H9 (cell line): Measurements from ENCODE around the gene HIGD2A. TPM values are rescaled to one million over a fixed set of nuclear protein-coding genes. Genes with fewer than 3 reads are reported as not detected.

Source experiments
- DNase-seq: peaks from one replicate; pipeline ENCODE4 v3.0.0-alpha.2; 2017
- H2AFZ ChIP-seq: one replicate; pipeline ENCODE4 v1.6.1; 2013; ENCODE audit warnings: mild to moderate bottlenecking, low read length, control low read depth, moderate library complexity
- H2AK5ac ChIP-seq: 2 replicates; pipeline ENCODE4 v1.6.1; 2013; ENCODE audit warnings: low read length, control low read depth, mixed read lengths; ENCODE audit not compliant: insufficient read length
- H2BK120ac ChIP-seq: one replicate; pipeline ENCODE4 v1.6.1; 2013; ENCODE audit warnings: low read depth, mild to moderate bottlenecking, low read length, control low read depth, inconsistent platforms; ENCODE audit not compliant: poor library complexity, severe bottlenecking
- H2BK12ac ChIP-seq: 2 replicates; pipeline ENCODE4 v1.6.1; 2013; ENCODE audit warnings: low read length, control low read depth, mixed read lengths, low read depth; ENCODE audit not compliant: insufficient read length
- H2BK15ac ChIP-seq: 2 replicates; pipeline ENCODE4 v1.6.1; 2013; ENCODE audit warnings: low read depth, low read length, control low read depth
- H2BK20ac ChIP-seq: one replicate; pipeline ENCODE4 v1.6.1; 2013; ENCODE audit warnings: low read depth, mild to moderate bottlenecking, low read length, control low read depth, inconsistent platforms; ENCODE audit not compliant: poor library complexity, severe bottlenecking
- H2BK5ac ChIP-seq: 2 replicates; pipeline ENCODE4 v1.6.1; 2013; ENCODE audit warnings: low read length, control low read depth, mixed read lengths; ENCODE audit not compliant: insufficient read length
- H3K14ac ChIP-seq: 2 replicates; pipeline ENCODE4 v1.6.1; 2013; ENCODE audit warnings: low read length, control low read depth; ENCODE audit not compliant: insufficient read depth
- H3K18ac ChIP-seq: 2 replicates; pipeline ENCODE4 v1.6.1; 2013; ENCODE audit warnings: low read depth, mild to moderate bottlenecking, mixed read lengths, low read length, control low read depth; ENCODE audit not compliant: insufficient read length
- H3K23ac ChIP-seq: 2 replicates; pipeline ENCODE4 v1.6.1; 2013; ENCODE audit warnings: low read length, control low read depth, mixed read lengths, low read depth; ENCODE audit not compliant: insufficient read length
- H3K23me2 ChIP-seq: 2 replicates; pipeline ENCODE4 v1.6.1; 2013; ENCODE audit warnings: low read depth, mild to moderate bottlenecking, mixed read lengths, low read length, control low read depth; ENCODE audit not compliant: insufficient read length, poor library complexity, severe bottlenecking
- H3K27ac ChIP-seq: 2 replicates; pipeline ENCODE4 v1.5.1; 2013; ENCODE audit warnings: low read length, control low read depth, mixed read lengths, low read depth; ENCODE audit not compliant: insufficient read length
- H3K27me3 ChIP-seq: 2 replicates; pipeline ENCODE4 v1.6.1; 2013; ENCODE audit warnings: low read length, control low read depth, inconsistent platforms; ENCODE audit not compliant: insufficient read depth
- H3K4ac ChIP-seq: 2 replicates; pipeline ENCODE4 v1.6.1; 2013; ENCODE audit warnings: low read depth, mild to moderate bottlenecking, control low read depth, inconsistent platforms, low read length, moderate library complexity
- H3K4me1 ChIP-seq: 2 replicates; pipeline ENCODE4 v1.6.1; 2013; ENCODE audit warnings: low read length, control low read depth, inconsistent platforms; ENCODE audit not compliant: insufficient read depth
- H3K4me2 ChIP-seq: 2 replicates; pipeline ENCODE4 v1.6.1; 2013; ENCODE audit warnings: low read length, control low read depth, mixed read lengths; ENCODE audit not compliant: insufficient read length, insufficient read depth
- H3K56ac ChIP-seq: 2 replicates; pipeline ENCODE4 v1.6.1; 2013; ENCODE audit warnings: low read depth, mild to moderate bottlenecking, mixed read lengths, low read length, control low read depth; ENCODE audit not compliant: insufficient read length
- H3K79me1 ChIP-seq: 2 replicates; pipeline ENCODE4 v1.6.1; 2013; ENCODE audit warnings: low read depth, mild to moderate bottlenecking, moderate library complexity, low read length, control low read depth, inconsistent platforms; ENCODE audit not compliant: insufficient read depth, poor library complexity, severe bottlenecking
- H3K79me2 ChIP-seq: 2 replicates; pipeline ENCODE4 v1.6.1; 2013; ENCODE audit warnings: low read length, control low read depth, inconsistent platforms; ENCODE audit not compliant: insufficient read depth
- H3K9ac ChIP-seq: 2 replicates; pipeline ENCODE4 v1.6.1; 2013; ENCODE audit warnings: low read length, control low read depth, mixed read lengths; ENCODE audit not compliant: insufficient read length; ENCODE audit errors: extremely low read depth
- H3K9me3 ChIP-seq: one replicate; pipeline ENCODE4 v1.6.1; 2013; ENCODE audit warnings: low read depth, low read length, inconsistent platforms; ENCODE audit not compliant: control insufficient read depth
- H3T11ph ChIP-seq: one replicate; pipeline ENCODE4 v1.6.1; 2013; ENCODE audit warnings: mild to moderate bottlenecking, low read length, control low read depth, inconsistent platforms
- H4K20me1 ChIP-seq: one replicate; pipeline ENCODE4 v1.6.1; 2013; ENCODE audit not compliant: control insufficient read depth, insufficient read length, insufficient read depth
- H4K5ac ChIP-seq: 2 replicates; pipeline ENCODE4 v1.6.1; 2013; ENCODE audit warnings: low read depth, mild to moderate bottlenecking, mixed read lengths, low read length, control low read depth; ENCODE audit not compliant: insufficient read length
- H4K8ac ChIP-seq: replicated peaks from 2 replicates; pipeline ENCODE4 v1.6.1; 2013; ENCODE audit warnings: low read length, control low read depth, mixed read lengths, low read depth; ENCODE audit not compliant: insufficient read length
- H4K91ac ChIP-seq: 2 replicates; pipeline ENCODE4 v1.6.1; 2013; ENCODE audit warnings: low read depth, mild to moderate bottlenecking, moderate library complexity, mixed read lengths, low read length, control low read depth; ENCODE audit not compliant: insufficient read length
- H3K27ac Mint-ChIP-seq, 3 experiments: 2 replicates in 2 of 3; 3 replicates in 1 of 3; pipeline ENCODE4 v1.8.0; 2020 to 2021; ENCODE audit warnings: mixed read lengths in 3 of 3, mild to moderate bottlenecking in 1 of 3, moderate library complexity in 1 of 3
- H3K27me3 Mint-ChIP-seq: 2 replicates; pipeline ENCODE4 v1.8.0; 2021; ENCODE audit warnings: low read depth, mild to moderate bottlenecking, moderate library complexity, mixed read lengths
- H3K36me3 Mint-ChIP-seq, 3 experiments: 2 replicates in 2 of 3; 3 replicates in 1 of 3; pipeline ENCODE4 v1.8.0; 2020 to 2021; ENCODE audit warnings: low read depth in 3 of 3, mixed read lengths in 3 of 3; ENCODE audit not compliant: insufficient read depth in 1 of 3
- H3K4me1 Mint-ChIP-seq, 2 experiments: 2 replicates each; pipeline ENCODE4 v1.8.0; 2020; ENCODE audit warnings: mixed read lengths in 2 of 2
- H3K4me3 Mint-ChIP-seq, 2 experiments: 2 replicates in 1 of 2; 3 replicates in 1 of 2; pipeline ENCODE4 v1.8.0; 2020 to 2021; ENCODE audit warnings: mild to moderate bottlenecking in 2 of 2, mixed read lengths in 2 of 2, moderate library complexity in 1 of 2
- H3K9me3 Mint-ChIP-seq, 2 experiments: 2 replicates in 1 of 2; 3 replicates in 1 of 2; pipeline ENCODE4 v1.8.0; 2020; ENCODE audit warnings: mild to moderate bottlenecking in 2 of 2, mixed read lengths in 2 of 2, moderate library complexity in 1 of 2
- CTCF ChIP-seq: fragments of 200-600 bp; sonication (generic); conservative IDR thresholded peaks from 3 replicates; pipeline ENCODE4 v1.8.0; 2021; ENCODE audit warnings: antibody characterized with exemption, mild to moderate bottlenecking
- WGBS: extraction: QIAGEN DNeasy Blood & Tissue Kit; methylation state at CpG from one replicate; pipeline ENCODE4 v1.1.7; 2013; ENCODE audit warnings: missing lambda C conversion rate, low lambda C conversion rate, mixed read lengths; ENCODE audit not compliant: insufficient read length; ENCODE audit errors: extremely low coverage; 5-methylcytosine and 5-hydroxymethylcytosine counted together
- total RNA-seq: library from RNA; stranded (reverse); gene quantifications from 2 replicates; pipeline ENCODE4 v1.2.1, GENCODE V29; 2021

Gene HIGD2A
- total RNA-seq, 1 experiment from 2014 or later, result 92.3 TPM

- Mint-ChIP-seq H3K27ac (no peak overlapping the region), H3K9me3 (peaks cover 38 to 48% of the 10 kb centered on the region in 2 experiments), H3K4me3 (no peak overlapping the region), H3K27me3 (peaks cover 26% of the 10 kb centered on the region), H3K4me1 (peaks cover 6 to 9% of the 10 kb centered on the region in 2 experiments; a peak in 3 of 4 replicates), H3K36me3 (peaks cover 0 to 28% (median 17%) of the 10 kb centered on the region in 3 experiments; a peak in 6 of 7 replicates)
- H3K9ac ChIP-seq, result no peak overlapping the region
- H3K56ac ChIP-seq, result no peak overlapping the region
- no peak overlapping the region for H3K23ac ChIP-seq
- TF ChIP-seq CTCF, result no peak
- H3K4me1 ChIP-seq, result no peaks in the 10 kb centered on the region
- no peak overlapping the region for H3K4ac ChIP-seq
- no peak overlapping the region for H2BK15ac ChIP-seq
- no peaks in the 10 kb centered on the region; the same call in 1 of the 2 replicates for H3K27me3 ChIP-seq
- H3K9me3 ChIP-seq, result no peaks in the 10 kb centered on the region
- no peak overlapping the region for H3K27ac ChIP-seq
- H3K79me1 ChIP-seq, result no peaks in the 10 kb centered on the region
- no peak overlapping the region for H4K8ac ChIP-seq
- no peak overlapping the region for H2AFZ ChIP-seq
- no peak overlapping the region for H2AK5ac ChIP-seq
- no peak overlapping the region for H2BK5ac ChIP-seq
- no peak for DNase-seq
- no peaks in the 10 kb centered on the region for H4K20me1 ChIP-seq
- no peak overlapping the region for H2BK20ac ChIP-seq
- WGBS, result no CpG with 5 or more reads among the region's 5 CpGs
- H3K18ac ChIP-seq, result no peak overlapping the region
- H3K4me2 ChIP-seq, result no peak overlapping the region
- peaks cover 5% of the 10 kb centered on the region for H3K23me2 ChIP-seq
- no peak overlapping the region for H2BK120ac ChIP-seq
- H3K14ac ChIP-seq, result no peak overlapping the region
- H3T11ph ChIP-seq, result no peak overlapping the region
- no peak overlapping the region for H4K5ac ChIP-seq
- no peaks in the 10 kb centered on the region for H3K79me2 ChIP-seq
- H2BK12ac ChIP-seq, result no peak overlapping the region
- no peak overlapping the region for H4K91ac ChIP-seq
These were observed 31.5 kb downstream of the HIGD2A start for GRCh38 chr5:176420086-176420485.
